H9 (cell line): ENCODE measurements around the gene ITSN1. TPM values are rescaled to one million over a fixed set of nuclear protein-coding genes. Genes with fewer than 3 reads are reported as not detected.

Experiments
- DNase-seq: peaks from one replicate; pipeline ENCODE4 v3.0.0-alpha.2; 2017
- H2AFZ ChIP-seq: one replicate; pipeline ENCODE4 v1.6.1; 2013; ENCODE audit warnings: mild to moderate bottlenecking, low read length, control low read depth, moderate library complexity
- H2AK5ac ChIP-seq: 2 replicates; pipeline ENCODE4 v1.6.1; 2013; ENCODE audit warnings: low read length, control low read depth, mixed read lengths; ENCODE audit not compliant: insufficient read length
- H2BK120ac ChIP-seq: one replicate; pipeline ENCODE4 v1.6.1; 2013; ENCODE audit warnings: low read depth, mild to moderate bottlenecking, low read length, control low read depth, inconsistent platforms; ENCODE audit not compliant: poor library complexity, severe bottlenecking
- H2BK12ac ChIP-seq: 2 replicates; pipeline ENCODE4 v1.6.1; 2013; ENCODE audit warnings: low read length, control low read depth, mixed read lengths, low read depth; ENCODE audit not compliant: insufficient read length
- H2BK15ac ChIP-seq: 2 replicates; pipeline ENCODE4 v1.6.1; 2013; ENCODE audit warnings: low read depth, low read length, control low read depth
- H2BK20ac ChIP-seq: one replicate; pipeline ENCODE4 v1.6.1; 2013; ENCODE audit warnings: low read depth, mild to moderate bottlenecking, low read length, control low read depth, inconsistent platforms; ENCODE audit not compliant: poor library complexity, severe bottlenecking
- H2BK5ac ChIP-seq: 2 replicates; pipeline ENCODE4 v1.6.1; 2013; ENCODE audit warnings: low read length, control low read depth, mixed read lengths; ENCODE audit not compliant: insufficient read length
- H3K14ac ChIP-seq: 2 replicates; pipeline ENCODE4 v1.6.1; 2013; ENCODE audit warnings: low read length, control low read depth; ENCODE audit not compliant: insufficient read depth
- H3K18ac ChIP-seq: 2 replicates; pipeline ENCODE4 v1.6.1; 2013; ENCODE audit warnings: low read depth, mild to moderate bottlenecking, mixed read lengths, low read length, control low read depth; ENCODE audit not compliant: insufficient read length
- H3K23ac ChIP-seq: 2 replicates; pipeline ENCODE4 v1.6.1; 2013; ENCODE audit warnings: low read length, control low read depth, mixed read lengths, low read depth; ENCODE audit not compliant: insufficient read length
- H3K23me2 ChIP-seq: 2 replicates; pipeline ENCODE4 v1.6.1; 2013; ENCODE audit warnings: low read depth, mild to moderate bottlenecking, mixed read lengths, low read length, control low read depth; ENCODE audit not compliant: insufficient read length, poor library complexity, severe bottlenecking
- H3K27ac ChIP-seq: 2 replicates; pipeline ENCODE4 v1.5.1; 2013; ENCODE audit warnings: low read length, control low read depth, mixed read lengths, low read depth; ENCODE audit not compliant: insufficient read length
- H3K27me3 ChIP-seq: 2 replicates; pipeline ENCODE4 v1.6.1; 2013; ENCODE audit warnings: low read length, control low read depth, inconsistent platforms; ENCODE audit not compliant: insufficient read depth
- H3K4ac ChIP-seq: 2 replicates; pipeline ENCODE4 v1.6.1; 2013; ENCODE audit warnings: low read depth, mild to moderate bottlenecking, control low read depth, inconsistent platforms, low read length, moderate library complexity
- H3K4me1 ChIP-seq: 2 replicates; pipeline ENCODE4 v1.6.1; 2013; ENCODE audit warnings: low read length, control low read depth, inconsistent platforms; ENCODE audit not compliant: insufficient read depth
- H3K4me2 ChIP-seq: 2 replicates; pipeline ENCODE4 v1.6.1; 2013; ENCODE audit warnings: low read length, control low read depth, mixed read lengths; ENCODE audit not compliant: insufficient read length, insufficient read depth
- H3K56ac ChIP-seq: 2 replicates; pipeline ENCODE4 v1.6.1; 2013; ENCODE audit warnings: low read depth, mild to moderate bottlenecking, mixed read lengths, low read length, control low read depth; ENCODE audit not compliant: insufficient read length
- H3K79me1 ChIP-seq: 2 replicates; pipeline ENCODE4 v1.6.1; 2013; ENCODE audit warnings: low read depth, mild to moderate bottlenecking, moderate library complexity, low read length, control low read depth, inconsistent platforms; ENCODE audit not compliant: insufficient read depth, poor library complexity, severe bottlenecking
- H3K79me2 ChIP-seq: 2 replicates; pipeline ENCODE4 v1.6.1; 2013; ENCODE audit warnings: low read length, control low read depth, inconsistent platforms; ENCODE audit not compliant: insufficient read depth
- H3K9ac ChIP-seq: 2 replicates; pipeline ENCODE4 v1.6.1; 2013; ENCODE audit warnings: low read length, control low read depth, mixed read lengths; ENCODE audit not compliant: insufficient read length; ENCODE audit errors: extremely low read depth
- H3K9me3 ChIP-seq: one replicate; pipeline ENCODE4 v1.6.1; 2013; ENCODE audit warnings: low read depth, low read length, inconsistent platforms; ENCODE audit not compliant: control insufficient read depth
- H3T11ph ChIP-seq: one replicate; pipeline ENCODE4 v1.6.1; 2013; ENCODE audit warnings: mild to moderate bottlenecking, low read length, control low read depth, inconsistent platforms
- H4K20me1 ChIP-seq: one replicate; pipeline ENCODE4 v1.6.1; 2013; ENCODE audit not compliant: control insufficient read depth, insufficient read length, insufficient read depth
- H4K5ac ChIP-seq: 2 replicates; pipeline ENCODE4 v1.6.1; 2013; ENCODE audit warnings: low read depth, mild to moderate bottlenecking, mixed read lengths, low read length, control low read depth; ENCODE audit not compliant: insufficient read length
- H4K8ac ChIP-seq: replicated peaks from 2 replicates; pipeline ENCODE4 v1.6.1; 2013; ENCODE audit warnings: low read length, control low read depth, mixed read lengths, low read depth; ENCODE audit not compliant: insufficient read length
- H4K91ac ChIP-seq: 2 replicates; pipeline ENCODE4 v1.6.1; 2013; ENCODE audit warnings: low read depth, mild to moderate bottlenecking, moderate library complexity, mixed read lengths, low read length, control low read depth; ENCODE audit not compliant: insufficient read length
- H3K27ac Mint-ChIP-seq, 3 experiments: 2 replicates in 2 of 3; 3 replicates in 1 of 3; pipeline ENCODE4 v1.8.0; 2020 to 2021; ENCODE audit warnings: mixed read lengths in 3 of 3, mild to moderate bottlenecking in 1 of 3, moderate library complexity in 1 of 3
- H3K27me3 Mint-ChIP-seq: 2 replicates; pipeline ENCODE4 v1.8.0; 2021; ENCODE audit warnings: low read depth, mild to moderate bottlenecking, moderate library complexity, mixed read lengths
- H3K36me3 Mint-ChIP-seq, 3 experiments: 2 replicates in 2 of 3; 3 replicates in 1 of 3; pipeline ENCODE4 v1.8.0; 2020 to 2021; ENCODE audit warnings: low read depth in 3 of 3, mixed read lengths in 3 of 3; ENCODE audit not compliant: insufficient read depth in 1 of 3
- H3K4me1 Mint-ChIP-seq, 2 experiments: 2 replicates each; pipeline ENCODE4 v1.8.0; 2020; ENCODE audit warnings: mixed read lengths in 2 of 2
- H3K4me3 Mint-ChIP-seq, 2 experiments: 2 replicates in 1 of 2; 3 replicates in 1 of 2; pipeline ENCODE4 v1.8.0; 2020 to 2021; ENCODE audit warnings: mild to moderate bottlenecking in 2 of 2, mixed read lengths in 2 of 2, moderate library complexity in 1 of 2
- H3K9me3 Mint-ChIP-seq, 2 experiments: 2 replicates in 1 of 2; 3 replicates in 1 of 2; pipeline ENCODE4 v1.8.0; 2020; ENCODE audit warnings: mild to moderate bottlenecking in 2 of 2, mixed read lengths in 2 of 2, moderate library complexity in 1 of 2
- WGBS: extraction: QIAGEN DNeasy Blood & Tissue Kit; methylation state at CpG from one replicate; pipeline ENCODE4 v1.1.7; 2013; ENCODE audit warnings: missing lambda C conversion rate, low lambda C conversion rate, mixed read lengths; ENCODE audit not compliant: insufficient read length; ENCODE audit errors: extremely low coverage; 5-methylcytosine and 5-hydroxymethylcytosine counted together
- total RNA-seq: library from RNA; stranded (reverse); gene quantifications from 2 replicates; pipeline ENCODE4 v1.2.1, GENCODE V29; 2021
- TF ChIP-seq, protein P1 (sequence below): fragments of 200-600 bp; sonication (generic); conservative IDR thresholded peaks from 3 replicates; pipeline ENCODE4 v1.8.0; 2021; ENCODE audit warnings: antibody characterized with exemption, mild to moderate bottlenecking

Gene ITSN1
- total RNA-seq, 1 experiment from 2014 or later, result 94.2 TPM

- H2BK5ac ChIP-seq, result no peak overlapping the region
- no peaks in the 10 kb centered on the region for H3K9me3 Mint-ChIP-seq
- no peak for DNase-seq
- WGBS, result no CpG with 5 or more reads among the region's 2 CpGs
- no peak overlapping the region for H2AFZ ChIP-seq
- no peak overlapping the region for H3T11ph ChIP-seq
- H3K23me2 ChIP-seq, result no peaks in the 10 kb centered on the region
- H3K18ac ChIP-seq, result no peak overlapping the region
- H3K4me3 Mint-ChIP-seq, result no peak overlapping the region
- H4K5ac ChIP-seq, result no peak overlapping the region
- no peak overlapping the region for H4K8ac ChIP-seq
- H3K14ac ChIP-seq, result no peak overlapping the region
- H2BK15ac ChIP-seq, result no peak overlapping the region
- no peak overlapping the region for H2AK5ac ChIP-seq
- no peak overlapping the region for H3K56ac ChIP-seq
- peaks cover 3% of the 10 kb centered on the region for H4K20me1 ChIP-seq
- H3K27ac ChIP-seq, result no peak overlapping the region
- H3K9me3 ChIP-seq, result no peaks in the 10 kb centered on the region
- no peak overlapping the region for H2BK120ac ChIP-seq
- no peaks in the 10 kb centered on the region for H3K27me3 ChIP-seq
- peaks cover 2 to 11% (median 2%) of the 10 kb centered on the region in 3 experiments; a peak in 4 of 7 replicates for H3K36me3 Mint-ChIP-seq
- H3K79me1 ChIP-seq, result peaks cover 9% of the 10 kb centered on the region
- H3K23ac ChIP-seq, result no peak overlapping the region
- no peak overlapping the region for H4K91ac ChIP-seq
- H2BK20ac ChIP-seq, result no peak overlapping the region
- H3K4me2 ChIP-seq, result no peak overlapping the region
- H3K27ac Mint-ChIP-seq, result no peak overlapping the region; a peak in 1 of 7 replicates
- H3K4me1 Mint-ChIP-seq, result peaks cover 36 to 45% of the 10 kb centered on the region in 2 experiments
- no peak overlapping the region for H3K9ac ChIP-seq
- TF ChIP-seq, protein P1, sequence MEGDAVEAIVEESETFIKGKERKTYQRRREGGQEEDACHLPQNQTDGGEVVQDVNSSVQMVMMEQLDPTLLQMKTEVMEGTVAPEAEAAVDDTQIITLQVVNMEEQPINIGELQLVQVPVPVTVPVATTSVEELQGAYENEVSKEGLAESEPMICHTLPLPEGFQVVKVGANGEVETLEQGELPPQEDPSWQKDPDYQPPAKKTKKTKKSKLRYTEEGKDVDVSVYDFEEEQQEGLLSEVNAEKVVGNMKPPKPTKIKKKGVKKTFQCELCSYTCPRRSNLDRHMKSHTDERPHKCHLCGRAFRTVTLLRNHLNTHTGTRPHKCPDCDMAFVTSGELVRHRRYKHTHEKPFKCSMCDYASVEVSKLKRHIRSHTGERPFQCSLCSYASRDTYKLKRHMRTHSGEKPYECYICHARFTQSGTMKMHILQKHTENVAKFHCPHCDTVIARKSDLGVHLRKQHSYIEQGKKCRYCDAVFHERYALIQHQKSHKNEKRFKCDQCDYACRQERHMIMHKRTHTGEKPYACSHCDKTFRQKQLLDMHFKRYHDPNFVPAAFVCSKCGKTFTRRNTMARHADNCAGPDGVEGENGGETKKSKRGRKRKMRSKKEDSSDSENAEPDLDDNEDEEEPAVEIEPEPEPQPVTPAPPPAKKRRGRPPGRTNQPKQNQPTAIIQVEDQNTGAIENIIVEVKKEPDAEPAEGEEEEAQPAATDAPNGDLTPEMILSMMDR, result no peak
- H3K4me1 ChIP-seq, result no peaks in the 10 kb centered on the region
- H3K4ac ChIP-seq, result no peak overlapping the region
- no peaks in the 10 kb centered on the region for H3K27me3 Mint-ChIP-seq
- no peak overlapping the region for H2BK12ac ChIP-seq
- H3K79me2 ChIP-seq, result peaks cover 35% of the 10 kb centered on the region; the same call in 1 of the 2 replicates
Measured at GRCh38 chr21:33663241-33663640, 20.9 kb downstream of the ITSN1 start.
